Pancreas (tissue), 10 donors: ENCODE data around the gene EYA3. TPM values are rescaled to one million over a fixed set of nuclear protein-coding genes. Genes with fewer than 3 reads are reported as not detected.

Experiments used
- ATAC-seq, 4 donors: fragments of 200-7000 bp; cut with Tn5 transposase; one replicate each; pipeline versions ENCODE4 v1.8.0 to v1.9.1; 2020; ENCODE audit warnings: mild to moderate bottlenecking in 4 of 4, moderate library complexity in 4 of 4
- DNase-seq, 6 donors: peaks; one replicate each; pipeline ENCODE4 v3.0.0-alpha.2; 2020
- FAIRE-seq: peaks from 2 replicates; lab custom pipeline; 2012; peaks lifted over from hg19 to GRCh38; lab: Jason Lieb, UNC
- H3K27ac ChIP-seq, 4 donors: fragments of 200-600 bp; sonication (generic); 1 replicate in 3 of 4; 2 replicates in 1 of 4; pipeline versions ENCODE4 v1.5.0 to v1.8.0; 2020
- H3K27me3 ChIP-seq, 4 donors: fragments of 200-600 bp; one replicate each; pipeline ENCODE4 v1.8.0; 2021
- H3K36me3 ChIP-seq, 3 donors: fragments of 200-600 bp; sonication (generic) in 1 of 3; one replicate each; pipeline versions ENCODE4 v1.5.0 to v1.8.0; 2020 to 2021
- H3K4me1 ChIP-seq, 3 donors: fragments of 200-600 bp; one replicate each; pipeline ENCODE4 v1.8.0; 2021
- H3K4me3 ChIP-seq, 4 donors: fragments of 200-600 bp; sonication (generic) in 2 of 4; one replicate each; pipeline versions ENCODE4 v1.5.0 to v1.8.0; 2020 to 2021
- H3K9me3 ChIP-seq, 4 donors: fragments of 200-600 bp; one replicate each; pipeline ENCODE4 v1.8.0; 2021
- CTCF ChIP-seq, 4 donors: fragments of 200-600 bp; sonication (generic) in 3 of 4; IDR thresholded peaks; one replicate each; pipeline versions ENCODE4 v1.5.0 to v1.8.0; 2021; ENCODE audit warnings: antibody characterized with exemption in 4 of 4
- WGBS, 2 donors: extraction: QIAGEN DNeasy Blood & Tissue Kit; methylation state at CpG; one replicate each; pipeline ENCODE4 v1.1.7; 2013; 5-methylcytosine and 5-hydroxymethylcytosine counted together
- intact Hi-C, 3 donors: fragments of 100-400 bp; cut with DNase I; formaldehyde crosslinking; loops; one replicate each; pipeline versions ENCODE4 v1.11.1 to v1.14.2; 2022
- polyA plus RNA-seq, 2 donors: library from polyadenylated mRNA; stranded (reverse); fragments of 200-250 nt; gene quantifications; one replicate each; pipeline ENCODE4 v1.2.3, GENCODE V29; 2013
- total RNA-seq, 6 donors: library from RNA; stranded (reverse); fragmentation: NEBNext Ultra II Directional in 4 of 6; extraction: Animal tissue kit (Norgen Biotek cat#: 25700) in 4 of 6; gene quantifications; one replicate each; pipeline versions ENCODE4 v1.2.1 to v1.2.4, GENCODE V29; 2021 to 2023
- donor health status: healthy with polysubstance abuse.
- donor health status: DM: no; HTN: no; CAD: no; lungs with moderate emphysema.
- donor health status: DM: no; HTN: no; CAD: no.
- donor health status: control.
- donor health status: control.
- donor health status: Bipolar disorder and iron deficiency.
- donor health status: DM: yes; HTN: yes; CAD: no.
- donor health status: DM: no; HTN: no; CAD: no.
- donor health status: DM: no; HTN: no; CAD: no.
- donor health status: DM: yes; HTN: yes; CAD: no.

The EYA3 gene
- total RNA-seq (10 to 100 TPM in 2 of 6 donors, 1 to 10 TPM in 4; 6.0 to 14.6 (median 8.3) TPM), polyA plus RNA-seq (1 to 10 TPM; 3.4 to 4.6 TPM)

- WGBS, 2 donors = 0 to 1% methylated on average over 43 to 44 of the region's 44 CpGs
Observed at GRCh38 chr1:28088168-28088961, at the start of gene EYA3. Gene EYA3, minus strand, starts transcription at chr1:28088610. Its CDS starts 30,584 bp downstream, at chr1:28058026.

GRCh38 chr1:28136922-28137613 is 48.7 kb upstream of the EYA3 start:
- H3K27ac ChIP-seq = no peak overlapping the region
- no peak for ATAC-seq

More at GRCh38 chr1:28088168-28088961, at the start of gene EYA3:
- Histone ChIP-seq H3K9me3 (no peaks in the 10 kb centered on the region), H3K27me3 (no peaks in the 10 kb centered on the region), H3K27ac (peak within 1 kb of the TSS; percentile 72 to 80 (median 78)), H3K4me3 (peak within 1 kb of the TSS; percentile 51 to 89 (median 69)), H3K36me3 (no peaks in the 10 kb centered on the region), H3K4me1 (peaks cover 5 to 19% (median 19%) of the 10 kb centered on the region in 3 donors)
- ATAC-seq (peak; percentile 98 to 100 (median 99)), DNase-seq (peak; percentile 97 to 100 (median 98)), FAIRE-seq (peak; percentile 93)
- no peak for TF ChIP-seq CTCF (IDR thresholded peaks at IDR 0.05)
- intact Hi-C loops = no loop called here

GRCh38 chr1:28136169-28136921 is 47.9 kb upstream of the EYA3 start:
- no peak for TF ChIP-seq CTCF (IDR thresholded peaks at IDR 0.05)
- Histone ChIP-seq H3K27me3 (no peaks in the 10 kb centered on the region), H3K9me3 (no peaks in the 10 kb centered on the region), H3K36me3 (no peaks in the 10 kb centered on the region), H3K4me3 (no peak overlapping the region), H3K27ac (no peak overlapping the region), H3K4me1 (no peaks in the 10 kb centered on the region)
- intact Hi-C loops = no loop called here
- FAIRE-seq (no peak), ATAC-seq (no peak), DNase-seq (no peak)
- WGBS, 2 donors = 68 to 73% methylated on average over 8 of the region's 8 CpGs

More at GRCh38 chr1:28136922-28137613, 48.7 kb upstream of the EYA3 start:
- DNase-seq = no peak
- no peak for TF ChIP-seq CTCF (IDR thresholded peaks at IDR 0.05)
- no peaks in the 10 kb centered on the region for H3K36me3 ChIP-seq
- intact Hi-C loops = no loop called here
- no peaks in the 10 kb centered on the region for H3K27me3 ChIP-seq
- no peaks in the 10 kb centered on the region for H3K4me1 ChIP-seq
- 64 to 70% methylated on average over 4 of the region's 4 CpGs for WGBS, 2 donors
- H3K4me3 ChIP-seq = no peak overlapping the region
- no peaks in the 10 kb centered on the region for H3K9me3 ChIP-seq
- no peak for FAIRE-seq

GRCh38 chr1:28135371-28136168 is 47.2 kb upstream of the EYA3 start:
- no peak for TF ChIP-seq CTCF (IDR thresholded peaks at IDR 0.05)
- no peaks in the 10 kb centered on the region for H3K27me3 ChIP-seq
- intact Hi-C loops = no loop called here
- H3K4me1 ChIP-seq = no peaks in the 10 kb centered on the region
- ATAC-seq (peak in 2 of 4 donors; percentile 39 to 54), DNase-seq (no peak), FAIRE-seq (no peak)
- no peak overlapping the region for H3K27ac ChIP-seq
- WGBS, 2 donors = 75 to 77% methylated on average over 14 of the region's 14 CpGs
- H3K9me3 ChIP-seq = no peaks in the 10 kb centered on the region
- no peak overlapping the region for H3K4me3 ChIP-seq
- H3K36me3 ChIP-seq = no peaks in the 10 kb centered on the region
